HepG2 (cell line): ENCODE results near the gene SAMD10. TPM values are rescaled to one million over a fixed set of nuclear protein-coding genes. Genes with fewer than 3 reads are reported as not detected.

Experiments used
- ASH2L ChIP-seq: fragments of 300-600, 200-600 bp; sonication (generic); IDR thresholded peaks from 2 replicates; pipeline ENCODE4 v1.7.0; 2017; ENCODE audit warnings: low read depth, mild to moderate bottlenecking, moderate library complexity, mixed read lengths, low read length; ENCODE audit not compliant: insufficient read length
- CHD2 ChIP-seq: IDR thresholded peaks from 2 replicates; pipeline ENCODE4 v1.6.1; 2011; ENCODE audit warnings: low read depth, low read length, improper control_type of control experiment
- EP300 ChIP-seq, 3 experiments: sonication (generic) in 1 of 3; formaldehyde crosslinking in 1 of 3; IDR thresholded peaks; 2 replicates each; pipeline versions ENCODE4 v1.5.1 to v1.6.1; 2011 to 2020; ENCODE audit warnings: low read depth in 2 of 3, low read length in 2 of 3, borderline replicate concordance in 1 of 3, improper control_type of control experiment in 1 of 3, mild to moderate bottlenecking in 1 of 3, missing genetic modification reagents in 1 of 3, moderate library complexity in 1 of 3
- KLF12 ChIP-seq: sonication (generic); formaldehyde crosslinking; IDR thresholded peaks from 2 replicates; pipeline ENCODE4 v1.4.0; 2020; ENCODE audit warnings: missing genetic modification reagents, borderline replicate concordance
- NR1H2 ChIP-seq: sonication (generic); formaldehyde crosslinking; IDR thresholded peaks from 2 replicates; pipeline ENCODE4 v1.8.1; 2022; ENCODE audit warnings: low read depth, missing genetic modification reagents, borderline replicate concordance
- RBM22 ChIP-seq: fragments of 200-400 bp; formaldehyde crosslinking; optimal IDR thresholded peaks from 2 replicates; pipeline ENCODE3; 2017; ENCODE audit warnings: mild to moderate bottlenecking, low read length, moderate library complexity
- SAP130 ChIP-seq: IDR thresholded peaks from 2 replicates; pipeline ENCODE4 v1.6.1; 2016; ENCODE audit warnings: low read depth
- SMARCC2 ChIP-seq: fragments of 450-650 bp; IDR thresholded peaks from 2 replicates; pipeline ENCODE4 v1.6.1; 2017; ENCODE audit warnings: antibody characterized with exemption, mild to moderate bottlenecking
- SOX5 ChIP-seq: IDR thresholded peaks from 2 replicates; pipeline ENCODE4 v1.6.1; 2016; ENCODE audit warnings: borderline replicate concordance
- SP5 ChIP-seq: IDR thresholded peaks from 2 replicates; pipeline ENCODE4 v1.6.1; 2016; ENCODE audit warnings: low read depth, borderline replicate concordance
- SSRP1 ChIP-seq: IDR thresholded peaks from 2 replicates; pipeline ENCODE4 v1.6.1; 2016; ENCODE audit warnings: control low read depth
- YY1 ChIP-seq: IDR thresholded peaks from 2 replicates; pipeline ENCODE4 v1.6.1; 2011; ENCODE audit warnings: low read length, low read depth, moderate library complexity, mild to moderate bottlenecking; ENCODE audit not compliant: insufficient read depth, insufficient replicate concordance
- ZFYVE20 ChIP-seq: sonication (generic); formaldehyde crosslinking; IDR thresholded peaks from 2 replicates; pipeline ENCODE4 v1.8.0; 2023; ENCODE audit warnings: low read depth, mild to moderate bottlenecking, moderate library complexity, missing genetic modification reagents, borderline replicate concordance
- ZNF230 ChIP-seq: sonication (generic); formaldehyde crosslinking; IDR thresholded peaks from 2 replicates; pipeline ENCODE4 v1.4.0; 2020; ENCODE audit warnings: mild to moderate bottlenecking, missing genetic modification reagents
- ZNF329 ChIP-seq: sonication (generic); formaldehyde crosslinking; IDR thresholded peaks from 2 replicates; pipeline ENCODE4 v1.9.0; 2021; ENCODE audit warnings: low read depth, mild to moderate bottlenecking, missing genetic modification reagents
- ZNF530 ChIP-seq: sonication (generic); formaldehyde crosslinking; IDR thresholded peaks from 2 replicates; pipeline ENCODE4 v1.5.0; 2020; ENCODE audit warnings: low read depth, mild to moderate bottlenecking, missing genetic modification reagents
- ZNF563 ChIP-seq: sonication (generic); formaldehyde crosslinking; IDR thresholded peaks from 2 replicates; pipeline ENCODE4 v1.8.0; 2022; ENCODE audit warnings: mild to moderate bottlenecking, moderate library complexity, missing genetic modification reagents
- ZNF646 ChIP-seq: sonication (generic); formaldehyde crosslinking; IDR thresholded peaks from 2 replicates; pipeline ENCODE4 v1.9.0; 2021; ENCODE audit warnings: mild to moderate bottlenecking, missing genetic modification reagents
- ZNF652 ChIP-seq: IDR thresholded peaks from 2 replicates; pipeline ENCODE4 v1.6.1; 2016; ENCODE audit warnings: low read depth, borderline replicate concordance
- ZNF704 ChIP-seq: sonication (generic); formaldehyde crosslinking; IDR thresholded peaks from 2 replicates; pipeline ENCODE4 v1.8.1; 2023; ENCODE audit warnings: mild to moderate bottlenecking, inconsistent platforms, moderate library complexity, missing genetic modification reagents, borderline replicate concordance
- ZNF788 ChIP-seq: sonication (generic); formaldehyde crosslinking; IDR thresholded peaks from 2 replicates; pipeline ENCODE4 v1.5.0; 2020; ENCODE audit warnings: mild to moderate bottlenecking, missing genetic modification reagents, borderline replicate concordance
- ZNF879 ChIP-seq: sonication (generic); formaldehyde crosslinking; IDR thresholded peaks from 2 replicates; pipeline ENCODE4 v1.8.1; 2023; ENCODE audit warnings: missing genetic modification reagents
- polyA plus RNA-seq, 8 experiments: library from polyadenylated mRNA; depleted of rRNA in 3 of 8; stranded (reverse) in 7 of 8; unstranded in 1 of 8; fragments of >200 nt; fragmentation: Illumina TruSeq in 4 of 8; extraction: Trizol in 4 of 8; gene quantifications; 2 replicates each; pipeline versions ENCODE4 v1.2.1 to v1.2.3, GENCODE V29; 2011 to 2016; ENCODE audit warnings: low read depth in 4 of 8, missing spikeins in 1 of 8, mixed read lengths in 1 of 8; ENCODE audit not compliant: insufficient read depth in 1 of 8
- total RNA-seq, 5 experiments: library from RNA; depleted of rRNA; stranded (reverse); fragments of >200 nt; fragmentation: Illumina TruSeq; extraction: Trizol; gene quantifications; 2 replicates each; pipeline ENCODE4 v1.2.3, GENCODE V29; 2016; ENCODE audit warnings: low read depth in 1 of 5

The SAMD10 gene
- total and polyA plus RNA-seq, 2 of the 13 experiments (the other 11 are each of a cell fraction or from before 2014, with no cell fraction given): 6.1 to 11.0 TPM

DNA sequence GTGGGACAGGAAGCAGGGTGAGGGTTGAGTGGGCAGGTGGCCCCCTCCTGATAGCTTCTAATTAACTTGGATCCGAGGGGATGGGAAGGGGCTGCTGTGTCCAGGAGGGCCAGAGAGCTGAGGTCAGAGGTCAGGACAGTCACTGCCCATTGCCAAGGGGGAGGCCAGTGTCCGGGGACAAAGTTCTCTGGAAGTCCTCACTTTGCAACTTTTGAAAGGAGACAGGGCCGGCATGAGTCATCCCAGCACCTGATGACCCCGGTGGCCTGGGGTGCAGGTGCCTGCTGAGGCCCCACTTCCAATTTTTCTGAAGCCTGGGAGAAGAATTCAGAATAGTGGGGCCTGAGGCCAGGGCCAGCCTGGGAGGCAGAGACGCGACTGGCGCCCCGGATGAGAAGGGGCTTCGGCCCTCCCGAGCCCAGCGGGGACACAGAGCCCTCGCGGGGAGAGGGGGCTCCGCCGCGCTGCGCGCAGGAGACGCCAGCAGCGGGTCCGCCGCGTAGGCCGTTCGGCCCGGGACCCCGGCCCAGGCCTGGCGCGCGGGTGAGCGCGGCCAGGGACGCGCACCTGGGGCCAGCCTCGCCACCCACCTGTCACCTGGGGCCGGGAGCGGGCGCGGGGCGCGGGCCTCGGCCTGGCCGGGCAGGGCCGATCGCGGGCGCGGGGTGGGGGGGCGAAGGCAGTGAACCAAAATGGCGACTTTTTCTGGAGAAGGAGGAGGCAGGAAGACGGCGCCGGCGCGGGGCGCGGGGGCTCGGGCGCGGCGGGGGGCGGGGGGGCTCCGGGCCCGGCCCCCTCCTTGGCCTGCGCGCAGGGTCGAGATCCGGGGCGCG is 10.3 kb downstream of the SAMD10 start (continued):
- no peak for TF ChIP-seq RBM22
- 0 out of 2 replicates have a peak, but pooled peaks have one; percentile 20 for TF ChIP-seq ZNF704 (CRISPR knock-in tag)
- no peak for TF ChIP-seq SMARCC2
- no peak for TF ChIP-seq ZNF530 (CRISPR knock-in tag)
- TF ChIP-seq ASH2L: peak; percentile 50
- peak in 1 of 2 experiments; percentile 65; a peak in 1 of 4 replicates for TF ChIP-seq EP300 (IDR thresholded peaks at IDR 0.05; ENCODE audit: low read depth in 2 of 2, low read length in 2 of 2)
- peak; percentile 15; the same call in 1 of the 2 replicates for TF ChIP-seq EP300 (CRISPR knock-in tag; IDR thresholded peaks at IDR 0.05; ENCODE audit: borderline replicate concordance)
- TF ChIP-seq KLF12 (CRISPR knock-in tag): no peak
- TF ChIP-seq SOX5 (CRISPR knock-in tag): peak; percentile 27; the same call in 1 of the 2 replicates
- peak; percentile 82 for TF ChIP-seq YY1
- peak; percentile 51; the same call in 1 of the 2 replicates for TF ChIP-seq SP5 (CRISPR knock-in tag)
- no peak for TF ChIP-seq CHD2
- no peak for TF ChIP-seq ZNF646
- peak; percentile 51; the same call in 1 of the 2 replicates for TF ChIP-seq ZNF788 (CRISPR knock-in tag)
- TF ChIP-seq ZNF563 (CRISPR knock-in tag): peak; percentile 91; the same call in 1 of the 2 replicates
- TF ChIP-seq ZNF230 (CRISPR knock-in tag): peak; percentile 96
- TF ChIP-seq SSRP1 (CRISPR knock-in tag): no peak
- TF ChIP-seq NR1H2: no peak
- TF ChIP-seq ZNF652: no peak
- 0 out of 2 replicates have a peak, but pooled peaks have one; percentile 65 for TF ChIP-seq ZFYVE20 (CRISPR knock-in tag)
- peak; percentile 98 for TF ChIP-seq SAP130 (CRISPR knock-in tag)
- TF ChIP-seq ZNF329 (CRISPR knock-in tag): 0 out of 2 replicates have a peak, but pooled peaks have one; percentile 47
- no peak for TF ChIP-seq ZNF879
